SK-N-SH treated with all-trans-retinoic acid at 6 μM for 48 hours (cell line): Measurements from ENCODE around the gene ADAM33.

ENCODE experiments used
- BACH2 ChIP-seq: fragments of 250-450 bp; sonication (Bioruptor Pico); IDR thresholded peaks from 2 replicates; pipeline ENCODE4 v1.9.0; 2021; ENCODE audit warnings: mild to moderate bottlenecking, borderline replicate concordance
- CSDC2 ChIP-seq: fragments of 250-450 bp; sonication (Bioruptor Pico); IDR thresholded peaks from 2 replicates; pipeline ENCODE4 v1.5.0; 2020; ENCODE audit warnings: mild to moderate bottlenecking, moderate library complexity
- ISL1 ChIP-seq: fragments of 250-450 bp; sonication (Bioruptor Pico); IDR thresholded peaks from 2 replicates; pipeline ENCODE4 v2.1.2; 2022; ENCODE audit warnings: mild to moderate bottlenecking, moderate library complexity
- OSR1 ChIP-seq: fragments of 250-450 bp; sonication (Bioruptor Pico); IDR thresholded peaks from 2 replicates; pipeline ENCODE4 v1.8.0; 2022; ENCODE audit warnings: moderate library complexity, mild to moderate bottlenecking, inconsistent platforms
- RARB ChIP-seq: fragments of 250-450 bp; sonication (Bioruptor Pico); IDR thresholded peaks from 2 replicates; pipeline ENCODE4 v1.8.0; 2021; ENCODE audit warnings: mild to moderate bottlenecking, moderate library complexity
- SNAI2 ChIP-seq: fragments of 250-450 bp; sonication (Bioruptor Pico); IDR thresholded peaks from 2 replicates; pipeline ENCODE4 v1.5.0; 2020; ENCODE audit warnings: mild to moderate bottlenecking, moderate library complexity
- ZFP30 ChIP-seq: fragments of 450-650 bp; formaldehyde crosslinking; IDR thresholded peaks from 2 replicates; pipeline ENCODE4 v1.5.0; 2022; ENCODE audit warnings: mild to moderate bottlenecking, moderate library complexity

DNA sequence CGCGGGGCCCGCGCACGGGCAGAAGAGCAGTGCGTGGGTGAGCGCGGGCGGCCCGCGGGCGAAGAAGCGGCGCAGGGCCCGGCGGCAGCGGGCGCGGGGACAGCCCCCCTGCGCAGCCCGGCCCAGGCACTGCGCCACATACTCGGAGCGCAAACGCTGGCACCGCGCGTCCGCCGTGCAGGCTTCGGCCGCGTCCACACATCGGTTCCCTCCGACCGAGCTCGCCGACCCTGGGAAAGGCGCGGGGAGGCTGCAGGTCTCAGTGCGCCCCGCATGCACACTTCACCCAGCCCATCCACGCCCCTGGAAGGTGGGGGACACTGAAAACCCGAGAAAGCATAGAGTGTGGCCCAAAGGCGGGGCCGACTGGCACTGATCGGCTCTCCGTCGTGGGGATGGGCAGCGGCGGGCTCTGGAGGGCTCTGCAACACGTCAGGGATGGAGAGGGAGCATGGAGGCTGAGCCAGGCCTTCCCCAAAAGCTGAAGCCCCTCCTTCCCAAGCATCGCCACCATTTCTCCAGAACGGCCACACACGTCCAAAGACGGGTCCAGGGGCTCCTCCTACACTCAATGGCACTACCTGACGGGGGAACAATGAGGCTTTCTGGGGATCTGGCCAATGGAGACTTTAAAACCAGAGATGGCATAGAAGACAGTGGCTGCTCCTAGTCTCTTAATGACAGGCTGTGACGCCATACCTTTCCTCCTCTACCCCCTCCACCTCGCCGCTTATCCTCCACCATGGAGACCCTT lies 20.6 kb downstream of the ADAM33 start:
- TF ChIP-seq ISL1 (no peak), ZFP30 (CRISPR knock-in tag) (no peak), SNAI2 (CRISPR knock-in tag) (no peak), OSR1 (CRISPR knock-in tag) (no peak), RARB (CRISPR knock-in tag) (no peak), BACH2 (CRISPR knock-in tag) (no peak), CSDC2 (no peak)
